HepG2 (cell line): Measurements from ENCODE around the gene SYNGR4.

ENCODE experiments used
- ATF3 ChIP-seq: sonication (generic); formaldehyde crosslinking; IDR thresholded peaks from 2 replicates; pipeline ENCODE4 v1.4.0; 2020; ENCODE audit warnings: missing genetic modification reagents
- DMTF1 ChIP-seq: sonication (generic); formaldehyde crosslinking; IDR thresholded peaks from 2 replicates; pipeline ENCODE4 v1.4.0; 2020; ENCODE audit warnings: mild to moderate bottlenecking, missing genetic modification reagents
- EZH2 ChIP-seq: conservative IDR thresholded peaks from 2 replicates; pipeline ENCODE4 v1.6.1; 2012; ENCODE audit warnings: mild to moderate bottlenecking, low read depth, low read length, moderate library complexity
- FOXK1 ChIP-seq: sonication (generic); formaldehyde crosslinking; IDR thresholded peaks from 2 replicates; pipeline ENCODE4 v1.4.0; 2020; ENCODE audit warnings: low read depth, missing genetic modification reagents, borderline replicate concordance
- HCFC1 ChIP-seq: fragments of 150-350 bp; IDR thresholded peaks from 2 replicates; pipeline ENCODE4 v1.6.1; 2014; ENCODE audit warnings: low read depth, low read length
- HNRNPUL1 ChIP-seq: fragments of 200-400 bp; formaldehyde crosslinking; IDR thresholded peaks from 2 replicates; pipeline ENCODE4 v1.6.1; 2017; ENCODE audit warnings: low read depth, mild to moderate bottlenecking, low read length, moderate library complexity
- MAF1 ChIP-seq: sonication (generic); formaldehyde crosslinking; IDR thresholded peaks from 2 replicates; pipeline ENCODE4 v1.5.0; 2020; ENCODE audit warnings: missing genetic modification reagents, borderline replicate concordance
- RNF2 ChIP-seq: fragments of 450-650 bp; conservative IDR thresholded peaks from 2 replicates; pipeline ENCODE4 v1.6.1; 2016; ENCODE audit warnings: low read depth
- SMC3 ChIP-seq: IDR thresholded peaks from 2 replicates; pipeline ENCODE4 v1.6.1; 2011; ENCODE audit warnings: low read length, improper control_type of control experiment
- SP4 ChIP-seq: sonication (generic); formaldehyde crosslinking; IDR thresholded peaks from 2 replicates; pipeline ENCODE4 v1.8.1; 2023; ENCODE audit warnings: mild to moderate bottlenecking, missing genetic modification reagents
- TAF1 ChIP-seq: sonication (generic); formaldehyde crosslinking; IDR thresholded peaks from 2 replicates; pipeline ENCODE4 v1.4.0; 2020; ENCODE audit warnings: missing genetic modification reagents
- ZBTB2 ChIP-seq: sonication (generic); formaldehyde crosslinking; IDR thresholded peaks from 2 replicates; pipeline ENCODE4 v1.8.0; 2022; ENCODE audit warnings: low read depth, missing genetic modification reagents
- ZBTB20 ChIP-seq: sonication (generic); formaldehyde crosslinking; IDR thresholded peaks from 2 replicates; pipeline ENCODE4 v1.8.1; 2023; ENCODE audit warnings: missing genetic modification reagents, low read depth, mild to moderate bottlenecking, borderline replicate concordance

- no peak for TF ChIP-seq TAF1
- no peak for TF ChIP-seq FOXK1
- TF ChIP-seq SMC3 = no peak
- no peak for TF ChIP-seq HCFC1
- TF ChIP-seq ZBTB20 = no peak
- no peak for TF ChIP-seq RNF2
- no peak for TF ChIP-seq HNRNPUL1
- TF ChIP-seq MAF1 (CRISPR knock-in tag) = no peak
- TF ChIP-seq ZBTB2 (CRISPR knock-in tag) = no peak
- TF ChIP-seq ATF3 (CRISPR knock-in tag) = no peak
- no peak for TF ChIP-seq SP4 (CRISPR knock-in tag)
- no peak for TF ChIP-seq DMTF1
- no peak for TF ChIP-seq EZH2
Measured at GRCh38 chr19:48340995-48341394, 23.2 kb upstream of the SYNGR4 start.
